ENCODE data around the gene SMOC2. TPM values are rescaled to one million over a fixed set of nuclear protein-coding genes. Genes with fewer than 3 reads are reported as not detected.

SMOC2 gene
- total RNA-seq, 1 experiment from 2014 or later = 0.42 TPM

DNA sequence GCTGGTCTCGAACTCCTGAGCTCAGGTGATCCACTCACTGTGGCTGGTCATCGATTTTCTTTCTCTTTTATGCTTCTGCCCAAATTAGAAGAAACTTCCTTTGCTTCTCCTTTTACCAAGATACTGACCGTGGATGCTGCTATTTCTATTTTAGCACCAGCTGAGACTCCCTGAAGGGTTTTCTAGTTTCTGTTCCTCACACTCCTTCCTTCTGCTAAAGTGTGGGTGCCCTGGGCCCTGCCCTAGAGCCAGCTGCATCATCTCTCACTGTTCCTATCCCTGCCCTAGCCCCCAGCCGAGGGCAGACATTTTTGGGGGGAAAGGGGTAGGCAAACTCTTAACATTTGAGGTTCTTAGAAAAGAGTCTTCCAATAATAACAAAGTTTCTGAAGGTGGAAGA is 6.3 kb downstream of the SMOC2 start:
- no TSS peak for BruUV-seq (replicated peaks)
- ATAC-seq (no peak), DNase-seq (ENCODE audit: low read depth, low spot score) (no peak)
- no peaks in the 10 kb centered on the region for H3K9me3 ChIP-seq (ENCODE audit: control insufficient read depth in 1 of 2, insufficient read depth in 1 of 2, low read depth in 1 of 2, low read length in 2 of 2)
- TF ChIP-seq, protein P1, sequence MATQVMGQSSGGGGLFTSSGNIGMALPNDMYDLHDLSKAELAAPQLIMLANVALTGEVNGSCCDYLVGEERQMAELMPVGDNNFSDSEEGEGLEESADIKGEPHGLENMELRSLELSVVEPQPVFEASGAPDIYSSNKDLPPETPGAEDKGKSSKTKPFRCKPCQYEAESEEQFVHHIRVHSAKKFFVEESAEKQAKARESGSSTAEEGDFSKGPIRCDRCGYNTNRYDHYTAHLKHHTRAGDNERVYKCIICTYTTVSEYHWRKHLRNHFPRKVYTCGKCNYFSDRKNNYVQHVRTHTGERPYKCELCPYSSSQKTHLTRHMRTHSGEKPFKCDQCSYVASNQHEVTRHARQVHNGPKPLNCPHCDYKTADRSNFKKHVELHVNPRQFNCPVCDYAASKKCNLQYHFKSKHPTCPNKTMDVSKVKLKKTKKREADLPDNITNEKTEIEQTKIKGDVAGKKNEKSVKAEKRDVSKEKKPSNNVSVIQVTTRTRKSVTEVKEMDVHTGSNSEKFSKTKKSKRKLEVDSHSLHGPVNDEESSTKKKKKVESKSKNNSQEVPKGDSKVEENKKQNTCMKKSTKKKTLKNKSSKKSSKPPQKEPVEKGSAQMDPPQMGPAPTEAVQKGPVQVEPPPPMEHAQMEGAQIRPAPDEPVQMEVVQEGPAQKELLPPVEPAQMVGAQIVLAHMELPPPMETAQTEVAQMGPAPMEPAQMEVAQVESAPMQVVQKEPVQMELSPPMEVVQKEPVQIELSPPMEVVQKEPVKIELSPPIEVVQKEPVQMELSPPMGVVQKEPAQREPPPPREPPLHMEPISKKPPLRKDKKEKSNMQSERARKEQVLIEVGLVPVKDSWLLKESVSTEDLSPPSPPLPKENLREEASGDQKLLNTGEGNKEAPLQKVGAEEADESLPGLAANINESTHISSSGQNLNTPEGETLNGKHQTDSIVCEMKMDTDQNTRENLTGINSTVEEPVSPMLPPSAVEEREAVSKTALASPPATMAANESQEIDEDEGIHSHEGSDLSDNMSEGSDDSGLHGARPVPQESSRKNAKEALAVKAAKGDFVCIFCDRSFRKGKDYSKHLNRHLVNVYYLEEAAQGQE (IDR thresholded peaks at IDR 0.05; ENCODE audit: low read depth) = no peak
- no peak for TF ChIP-seq TCF7L2 (IDR thresholded peaks at IDR 0.05; ENCODE audit: borderline replicate concordance, extremely low read depth, insufficient read depth, insufficient read length)
- no peak for TF ChIP-seq ATF3 (IDR thresholded peaks at IDR 0.05)
- TF ChIP-seq EGR1 (IDR thresholded peaks at IDR 0.05; ENCODE audit: low read depth) = no peak
- TF ChIP-seq RAD21 (IDR thresholded peaks at IDR 0.05; ENCODE audit: low read depth) = no peak
- TF ChIP-seq, protein P2, sequence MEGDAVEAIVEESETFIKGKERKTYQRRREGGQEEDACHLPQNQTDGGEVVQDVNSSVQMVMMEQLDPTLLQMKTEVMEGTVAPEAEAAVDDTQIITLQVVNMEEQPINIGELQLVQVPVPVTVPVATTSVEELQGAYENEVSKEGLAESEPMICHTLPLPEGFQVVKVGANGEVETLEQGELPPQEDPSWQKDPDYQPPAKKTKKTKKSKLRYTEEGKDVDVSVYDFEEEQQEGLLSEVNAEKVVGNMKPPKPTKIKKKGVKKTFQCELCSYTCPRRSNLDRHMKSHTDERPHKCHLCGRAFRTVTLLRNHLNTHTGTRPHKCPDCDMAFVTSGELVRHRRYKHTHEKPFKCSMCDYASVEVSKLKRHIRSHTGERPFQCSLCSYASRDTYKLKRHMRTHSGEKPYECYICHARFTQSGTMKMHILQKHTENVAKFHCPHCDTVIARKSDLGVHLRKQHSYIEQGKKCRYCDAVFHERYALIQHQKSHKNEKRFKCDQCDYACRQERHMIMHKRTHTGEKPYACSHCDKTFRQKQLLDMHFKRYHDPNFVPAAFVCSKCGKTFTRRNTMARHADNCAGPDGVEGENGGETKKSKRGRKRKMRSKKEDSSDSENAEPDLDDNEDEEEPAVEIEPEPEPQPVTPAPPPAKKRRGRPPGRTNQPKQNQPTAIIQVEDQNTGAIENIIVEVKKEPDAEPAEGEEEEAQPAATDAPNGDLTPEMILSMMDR (IDR thresholded peaks at IDR 0.05 in 2 of 3, conservative IDR thresholded peaks at IDR 0.05 in 1 of 3; ENCODE audit: borderline replicate concordance in 1 of 3, insufficient read depth in 1 of 3, low read depth in 2 of 3, low read length in 2 of 3) = no peak
- TF ChIP-seq CBX3 (IDR thresholded peaks at IDR 0.05; ENCODE audit: low read depth) = no peak
- TF ChIP-seq, protein P3, sequence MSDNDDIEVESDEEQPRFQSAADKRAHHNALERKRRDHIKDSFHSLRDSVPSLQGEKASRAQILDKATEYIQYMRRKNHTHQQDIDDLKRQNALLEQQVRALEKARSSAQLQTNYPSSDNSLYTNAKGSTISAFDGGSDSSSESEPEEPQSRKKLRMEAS (IDR thresholded peaks at IDR 0.05) = no peak
- TF ChIP-seq ZFX (IDR thresholded peaks at IDR 0.05) = no peak
- no peak for TF ChIP-seq SIN3A (IDR thresholded peaks at IDR 0.05; ENCODE audit: low read depth)
- no peak for TF ChIP-seq POLR2A (IDR thresholded peaks at IDR 0.05; ENCODE audit: borderline replicate concordance, extremely low read depth, insufficient read depth, insufficient read length)
- TF ChIP-seq SRF (IDR thresholded peaks at IDR 0.05; ENCODE audit: low read depth) = no peak
- TF ChIP-seq POLR2AphosphoS5 (IDR thresholded peaks at IDR 0.05; ENCODE audit: low read depth, low read length) = no peak
- H3K9me2 ChIP-seq (ENCODE audit: insufficient read depth) = no peaks in the 10 kb centered on the region
- ChIA-PET POLR2A (no interaction called here), CTCF (no interaction called here), RAD21 (ENCODE audit: low non-redundant PET in 1 of 2, low total read pairs in 2 of 2, uncharacterized antibody in 2 of 2, unreplicated experiment in 2 of 2) (no interaction called here)
- no peaks in the 10 kb centered on the region for H3K79me2 ChIP-seq (ENCODE audit: insufficient read depth, low read length)
- H2AFZ ChIP-seq (ENCODE audit: low read depth, low read length, poor library complexity, severe bottlenecking) = no peak overlapping the region
- H3K27ac ChIP-seq (ENCODE audit: low read depth, low read length) = no peak overlapping the region
- H4K20me1 ChIP-seq (ENCODE audit: insufficient read depth) = no peaks in the 10 kb centered on the region
- H3K4me3 ChIP-seq (replicated peaks in 1 of 2; ENCODE audit: low read depth in 1 of 2, low read length in 2 of 2) = no peak overlapping the region
- intact Hi-C loops (cut with micrococcal nuclease) = no loop called here
- H3K27me3 ChIP-seq (ENCODE audit: insufficient read depth, low read length) = peaks cover 7% of the 10 kb centered on the region; the same call in 1 of the 2 replicates
- H3K4me1 ChIP-seq (ENCODE audit: control insufficient read depth in 1 of 2, insufficient read depth in 2 of 2, low read length in 2 of 2) = no peaks in the 10 kb centered on the region
- H3K4me2 ChIP-seq (ENCODE audit: low read length) = no peak overlapping the region
- no peak overlapping the region for H3K9ac ChIP-seq (ENCODE audit: low read length)
- no peaks in the 10 kb centered on the region for H3K36me3 ChIP-seq (ENCODE audit: control insufficient read depth in 1 of 2, insufficient read depth in 2 of 2, low read length in 2 of 2)
